KOPT-K1 (cell line): Measurements from ENCODE around the gene STON2.

Source experiments
- H3K27ac ChIP-seq: fragments of 200-600 bp; sonication (generic); 2 replicates; pipeline ENCODE4 v1.5.1; 2016; ENCODE audit warnings: antibody characterized with exemption, mild to moderate bottlenecking, low read depth, low read length; ENCODE audit not compliant: poor library complexity, severe bottlenecking
- H3K36me3 ChIP-seq: fragments of 200-600 bp; sonication (generic); 2 replicates; pipeline ENCODE4 v1.5.1; 2017; ENCODE audit warnings: antibody characterized with exemption, mild to moderate bottlenecking, low read length, moderate library complexity; ENCODE audit not compliant: insufficient read depth
- H3K9me3 ChIP-seq: fragments of 200-600 bp; sonication (generic); 2 replicates; pipeline ENCODE4 v1.5.1; 2017; ENCODE audit warnings: antibody characterized with exemption, low read length, mild to moderate bottlenecking; ENCODE audit not compliant: insufficient read depth, poor library complexity, severe bottlenecking

STON2 gene, protein sequence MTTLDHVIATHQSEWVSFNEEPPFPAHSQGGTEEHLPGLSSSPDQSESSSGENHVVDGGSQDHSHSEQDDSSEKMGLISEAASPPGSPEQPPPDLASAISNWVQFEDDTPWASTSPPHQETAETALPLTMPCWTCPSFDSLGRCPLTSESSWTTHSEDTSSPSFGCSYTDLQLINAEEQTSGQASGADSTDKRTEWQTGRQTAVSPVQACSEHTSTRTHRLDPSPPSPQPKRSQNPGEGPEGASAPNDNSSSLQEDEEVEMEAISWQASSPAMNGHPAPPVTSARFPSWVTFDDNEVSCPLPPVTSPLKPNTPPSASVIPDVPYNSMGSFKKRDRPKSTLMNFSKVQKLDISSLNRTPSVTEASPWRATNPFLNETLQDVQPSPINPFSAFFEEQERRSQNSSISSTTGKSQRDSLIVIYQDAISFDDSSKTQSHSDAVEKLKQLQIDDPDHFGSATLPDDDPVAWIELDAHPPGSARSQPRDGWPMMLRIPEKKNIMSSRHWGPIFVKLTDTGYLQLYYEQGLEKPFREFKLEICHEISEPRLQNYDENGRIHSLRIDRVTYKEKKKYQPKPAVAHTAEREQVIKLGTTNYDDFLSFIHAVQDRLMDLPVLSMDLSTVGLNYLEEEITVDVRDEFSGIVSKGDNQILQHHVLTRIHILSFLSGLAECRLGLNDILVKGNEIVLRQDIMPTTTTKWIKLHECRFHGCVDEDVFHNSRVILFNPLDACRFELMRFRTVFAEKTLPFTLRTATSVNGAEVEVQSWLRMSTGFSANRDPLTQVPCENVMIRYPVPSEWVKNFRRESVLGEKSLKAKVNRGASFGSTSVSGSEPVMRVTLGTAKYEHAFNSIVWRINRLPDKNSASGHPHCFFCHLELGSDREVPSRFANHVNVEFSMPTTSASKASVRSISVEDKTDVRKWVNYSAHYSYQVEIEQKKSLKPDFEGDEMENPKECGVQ

DNA sequence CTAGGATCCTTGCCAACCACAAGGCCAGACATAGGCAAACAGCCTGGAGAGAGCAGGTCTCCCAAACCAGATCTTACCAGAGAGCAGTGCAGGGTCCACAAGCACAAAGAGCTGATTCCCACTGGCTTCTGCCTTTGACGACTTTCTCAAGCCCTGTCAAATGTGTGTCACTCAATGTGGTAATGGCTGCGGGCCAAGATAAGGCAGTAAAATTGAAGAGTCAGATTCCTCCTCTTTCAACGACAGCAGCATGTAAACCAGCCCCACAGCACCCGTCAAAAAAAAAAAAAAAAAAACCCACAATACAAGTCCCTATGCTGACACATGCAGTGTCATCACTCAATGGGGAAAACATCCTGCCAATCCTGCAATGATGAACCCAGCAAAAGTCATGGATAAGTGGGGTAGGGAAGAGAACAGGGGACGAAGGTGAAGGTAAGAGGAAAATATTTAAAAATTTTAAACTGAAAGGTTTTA, at the start of gene STON2:
Gene STON2 (minus strand): TSS at position 123 of the 477 bp plus-strand sequence. CDS start 1,942 bp downstream, outside the sequence.
- Histone ChIP-seq H3K9me3 (no peaks in the 10 kb centered on the region), H3K27ac (no peak within 1 kb of the TSS), H3K36me3 (no peaks in the 10 kb centered on the region)

DNA sequence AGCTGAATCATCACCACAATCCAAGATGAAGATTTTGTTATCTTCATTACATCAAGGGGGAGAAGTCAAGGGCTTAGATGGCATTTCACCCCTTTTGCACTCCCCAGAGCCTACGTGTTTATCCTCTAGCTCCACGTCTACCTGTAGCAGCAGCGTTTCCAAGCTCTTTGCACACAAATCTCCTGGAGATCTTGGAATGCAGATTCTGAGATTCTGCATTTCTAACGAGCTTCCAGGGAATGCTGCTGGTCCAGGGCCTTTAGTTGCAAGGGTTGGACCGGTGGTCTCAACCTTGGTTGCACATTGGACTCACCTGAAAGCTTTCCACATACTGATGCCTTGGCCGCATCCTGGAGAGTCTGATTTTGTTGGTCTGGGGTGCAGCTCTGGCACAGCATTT, 49.5 kb upstream of the STON2 start:
- Histone ChIP-seq H3K36me3 (no peaks in the 10 kb centered on the region), H3K9me3 (no peaks in the 10 kb centered on the region), H3K27ac (no peak overlapping the region)

DNA sequence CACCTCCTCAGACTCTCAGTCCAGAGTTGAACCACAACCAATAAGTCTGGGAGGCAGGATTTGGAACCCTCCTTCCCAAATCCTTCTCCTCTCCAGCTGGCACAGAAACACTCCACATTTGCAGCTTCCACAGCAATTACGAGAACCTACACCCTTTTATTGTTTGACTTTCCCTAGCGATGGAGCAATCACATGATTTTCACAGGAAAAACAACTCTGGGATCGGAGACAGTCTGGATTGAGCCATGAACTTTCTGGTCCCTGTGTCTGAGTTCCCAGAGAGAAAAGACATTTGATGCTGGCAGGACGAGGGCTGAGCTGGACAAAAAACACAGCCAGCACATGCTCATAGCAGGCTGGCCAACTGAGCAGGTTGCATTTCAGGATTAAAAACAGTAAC, 49.0 kb upstream of the STON2 start:
- Histone ChIP-seq H3K9me3 (no peaks in the 10 kb centered on the region), H3K27ac (no peak overlapping the region)

DNA sequence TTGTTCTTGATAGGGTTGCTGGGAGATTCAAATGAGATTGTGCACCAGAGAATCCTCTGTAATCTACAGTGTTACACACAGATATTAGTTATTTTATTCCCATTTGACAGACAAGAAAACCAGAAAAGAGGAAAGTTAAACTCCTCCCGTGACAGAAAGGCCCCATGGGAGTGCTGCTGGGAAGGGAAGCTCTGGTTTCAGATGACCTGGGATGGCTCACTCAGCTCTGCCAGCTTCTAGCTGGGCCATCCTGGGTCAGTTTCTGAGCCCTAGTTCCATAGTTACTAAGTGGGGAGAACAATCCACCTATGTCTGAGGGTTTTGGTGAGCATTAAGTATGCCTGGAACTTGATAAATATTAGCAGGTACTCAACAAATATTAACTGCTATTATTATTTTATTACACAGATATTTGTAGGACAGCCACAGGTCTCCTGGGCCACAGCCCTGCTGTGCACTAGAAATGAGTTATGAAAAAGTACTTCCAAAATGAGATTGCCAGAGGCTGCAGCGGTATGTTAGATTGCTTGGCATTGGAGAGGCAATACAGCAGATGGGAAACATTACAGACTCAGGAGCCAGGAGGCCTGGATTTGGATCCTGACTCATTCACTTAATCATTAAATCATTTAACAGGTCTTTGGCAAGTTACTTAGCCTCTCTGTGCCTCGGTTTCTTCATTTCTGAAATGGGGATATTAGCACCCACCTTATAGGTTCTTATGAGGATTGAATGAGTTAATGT, 47.1 kb upstream of the STON2 start:
- Histone ChIP-seq H3K9me3 (peaks cover 5% of the 10 kb centered on the region), H3K27ac (no peak overlapping the region), H3K36me3 (no peaks in the 10 kb centered on the region)

More for the DNA sequence above, 49.0 kb upstream of the STON2 start:
- H3K36me3 ChIP-seq = no peaks in the 10 kb centered on the region

GRCh38 chr14:81446279-81447007, 46.3 kb upstream of the STON2 start:
- H3K36me3 ChIP-seq = no peaks in the 10 kb centered on the region
- H3K27ac ChIP-seq = no peak overlapping the region
- H3K9me3 ChIP-seq = peaks cover 5% of the 10 kb centered on the region

- Histone ChIP-seq H3K9me3 (peaks cover 7% of the 10 kb centered on the region), H3K27ac (no peak overlapping the region), H3K36me3 (no peaks in the 10 kb centered on the region)
Observed at GRCh38 chr14:81441626-81442134, 41.6 kb upstream of the STON2 start.

DNA sequence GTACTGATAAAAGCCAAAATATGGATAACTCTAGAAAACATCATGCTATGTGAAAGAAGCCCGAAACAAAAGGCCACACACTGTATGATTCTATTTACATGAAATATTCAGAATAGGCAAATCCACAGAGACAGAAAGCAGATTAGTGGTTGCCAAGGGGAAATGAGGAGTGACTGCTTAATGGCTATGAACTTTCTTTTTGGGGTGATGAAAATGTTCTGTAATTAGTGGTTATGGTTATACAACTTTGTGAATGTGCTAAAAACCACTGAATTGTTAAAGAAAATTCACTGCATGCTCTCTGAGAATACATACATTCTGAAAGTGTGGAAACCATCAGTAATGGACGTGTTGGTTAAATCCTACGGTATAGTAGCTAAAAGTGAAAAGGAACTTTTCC, 39.9 kb upstream of the STON2 start:
- peaks cover 9% of the 10 kb centered on the region for H3K9me3 ChIP-seq

DNA sequence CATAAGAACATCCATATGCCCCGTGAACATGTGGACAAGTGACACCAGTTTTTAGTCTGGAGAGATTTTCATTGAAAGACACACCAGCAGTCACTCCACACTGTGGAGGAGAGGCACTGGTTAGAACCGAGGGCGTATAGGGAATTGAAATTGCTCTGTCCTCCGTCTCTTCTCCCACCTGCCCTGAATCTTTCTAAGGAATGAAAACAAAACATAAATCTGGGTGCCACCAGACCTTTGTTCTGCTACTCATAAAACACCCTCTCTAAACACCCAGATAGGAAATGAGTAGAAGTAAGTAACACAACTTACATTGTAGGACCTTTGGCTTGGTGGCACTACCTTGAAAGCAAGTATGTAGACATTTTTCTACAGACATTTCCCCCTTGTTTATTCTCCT, 37.1 kb upstream of the STON2 start:
- peaks cover 4% of the 10 kb centered on the region for H3K9me3 ChIP-seq
- no peaks in the 10 kb centered on the region for H3K36me3 ChIP-seq
- no peak overlapping the region for H3K27ac ChIP-seq

More for the DNA sequence above, 39.9 kb upstream of the STON2 start:
- H3K27ac ChIP-seq = no peak overlapping the region
- H3K36me3 ChIP-seq = no peaks in the 10 kb centered on the region

DNA sequence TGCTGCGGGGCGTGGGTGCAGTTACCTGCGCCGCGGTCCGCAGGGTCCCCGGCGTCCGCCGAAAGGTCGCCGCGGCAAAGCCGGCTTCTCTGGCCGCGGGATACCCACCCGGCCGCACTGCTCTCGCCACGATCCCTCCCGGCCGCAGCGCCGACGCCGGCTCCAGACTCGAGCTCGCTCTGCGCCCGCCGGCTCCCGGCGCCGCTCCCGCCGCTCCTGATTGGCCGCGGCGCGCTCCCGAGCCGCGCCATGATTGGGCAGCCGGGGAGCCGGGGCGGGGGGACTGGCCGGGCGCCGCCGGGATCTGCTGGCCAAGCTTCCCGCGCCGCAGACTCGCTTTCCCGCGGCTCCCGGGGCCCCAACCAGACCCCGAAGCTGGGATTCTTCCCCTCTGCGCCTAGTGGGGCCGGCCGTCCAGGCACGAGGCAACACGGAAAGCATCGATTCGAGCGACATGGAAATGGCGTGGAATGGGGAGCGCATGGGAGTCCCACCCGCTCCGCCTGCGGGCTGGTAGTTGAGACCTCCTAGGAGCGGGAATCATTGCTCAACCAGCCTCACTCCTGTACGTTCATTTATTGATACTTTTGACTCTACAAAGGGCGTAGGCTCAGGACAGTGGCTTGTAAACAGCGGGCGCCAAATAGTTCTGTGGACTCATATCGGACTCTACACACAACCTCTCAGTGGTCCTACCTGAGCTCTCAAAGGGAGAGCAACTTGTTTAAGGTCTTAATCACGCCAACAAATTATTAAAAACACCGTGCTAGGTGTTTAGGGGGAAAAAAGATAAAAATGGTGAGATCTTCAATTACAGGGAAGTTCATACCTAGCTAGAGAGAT, 36.4 kb upstream of the STON2 start:
- Histone ChIP-seq H3K36me3 (no peaks in the 10 kb centered on the region), H3K27ac (no peak overlapping the region)

GRCh38 chr14:81435391-81436295, 35.5 kb upstream of the STON2 start:
- Histone ChIP-seq H3K9me3 (peaks cover 4% of the 10 kb centered on the region), H3K36me3 (no peaks in the 10 kb centered on the region), H3K27ac (no peak overlapping the region)

More for the DNA sequence above, 36.4 kb upstream of the STON2 start:
- H3K9me3 ChIP-seq = peaks cover 4% of the 10 kb centered on the region

- no peaks in the 10 kb centered on the region for H3K36me3 ChIP-seq
- H3K27ac ChIP-seq = no peak overlapping the region
- H3K9me3 ChIP-seq = peaks cover 4% of the 10 kb centered on the region
Observed at GRCh38 chr14:81435048-81435390, 34.9 kb upstream of the STON2 start.

DNA sequence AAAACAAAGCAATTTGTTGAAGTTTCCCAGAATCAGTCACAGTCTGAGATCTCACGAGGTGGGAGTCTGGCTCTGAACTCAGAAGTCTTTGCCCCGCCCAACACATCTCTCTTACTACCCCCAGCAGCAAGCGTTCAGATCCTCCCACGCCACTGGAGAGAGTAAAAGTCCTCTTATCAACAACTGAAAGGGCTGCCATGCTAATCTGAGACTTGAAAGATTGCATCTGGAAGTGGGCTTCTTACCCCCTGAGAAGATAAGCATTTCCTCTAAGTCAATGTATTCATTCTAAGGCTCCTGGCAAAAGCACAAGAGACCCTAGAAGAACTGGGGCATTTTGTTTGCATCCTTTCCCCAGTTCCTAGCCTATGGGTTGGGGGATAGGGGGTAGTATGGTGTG, 34.1 kb upstream of the STON2 start:
- Histone ChIP-seq H3K9me3 (peaks cover 4% of the 10 kb centered on the region), H3K36me3 (no peaks in the 10 kb centered on the region), H3K27ac (no peak overlapping the region)

- H3K36me3 ChIP-seq = no peaks in the 10 kb centered on the region
- H3K27ac ChIP-seq = no peak overlapping the region
- peaks cover 4% of the 10 kb centered on the region for H3K9me3 ChIP-seq
Observed at GRCh38 chr14:81433378-81433777, 33.3 kb upstream of the STON2 start.
